CD4-positive, alpha-beta T cell treated with Interleukin-6 for 4 hours (primary cell): ENCODE data around the gene OTC.

Source experiments
- DNase-seq: peaks from one replicate; pipeline ENCODE4 v3.0.0-alpha.2; 2020; ENCODE audit warnings: mixed read lengths

The OTC gene

GRCh38 chrX:38352362-38352761 is at the start of gene OTC:
OTC (plus strand) TSS chrX:38352604; CDS start chrX:38352697, 93 bp downstream.
- no peak for DNase-seq

DNA sequence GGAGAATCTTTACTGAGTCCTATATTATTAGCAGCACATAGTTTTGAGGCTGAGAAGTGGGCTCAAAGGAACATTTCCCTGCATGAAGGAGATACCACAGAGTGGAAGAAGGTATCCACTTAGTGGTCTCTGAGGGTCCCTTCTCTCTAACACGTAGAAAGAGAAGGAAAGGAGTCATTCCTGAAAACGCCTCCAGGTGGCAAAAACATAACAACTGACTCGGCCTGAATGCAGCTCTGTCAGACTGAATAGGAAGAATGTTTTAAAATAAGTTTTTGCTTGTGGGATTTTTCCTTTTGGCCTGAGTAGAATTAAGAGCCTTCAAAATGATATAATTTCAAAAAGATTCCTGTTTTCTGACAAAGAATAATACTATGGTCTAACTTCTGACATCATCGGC is 48.4 kb upstream of the OTC start:
- DNase-seq, result no peak

- DNase-seq, result no peak
Measured at GRCh38 chrX:38305971-38306370, 46.4 kb upstream of the OTC start.

DNA sequence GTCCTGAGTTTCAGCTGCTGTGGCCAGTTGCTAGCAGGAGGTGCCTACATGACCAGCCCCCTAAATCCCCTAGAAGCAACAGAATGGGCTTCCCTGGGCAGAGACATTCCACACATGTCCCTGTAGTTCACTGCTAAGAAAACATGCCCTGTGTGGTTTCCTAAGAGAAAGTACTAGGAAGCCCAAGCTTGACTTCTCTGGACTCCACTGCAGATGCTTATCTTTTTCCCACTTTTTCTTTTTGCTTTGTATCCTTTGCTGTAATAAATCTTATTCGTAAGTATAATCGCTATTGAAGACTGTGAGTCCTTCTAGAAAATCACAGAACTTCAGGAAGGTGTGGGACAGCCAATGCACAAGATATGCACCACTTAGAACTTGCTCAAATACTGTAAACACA is 40.7 kb upstream of the OTC start:
- no peak for DNase-seq

- no peak for DNase-seq
Measured at GRCh38 chrX:38312436-38312835, 40.0 kb upstream of the OTC start.

DNA sequence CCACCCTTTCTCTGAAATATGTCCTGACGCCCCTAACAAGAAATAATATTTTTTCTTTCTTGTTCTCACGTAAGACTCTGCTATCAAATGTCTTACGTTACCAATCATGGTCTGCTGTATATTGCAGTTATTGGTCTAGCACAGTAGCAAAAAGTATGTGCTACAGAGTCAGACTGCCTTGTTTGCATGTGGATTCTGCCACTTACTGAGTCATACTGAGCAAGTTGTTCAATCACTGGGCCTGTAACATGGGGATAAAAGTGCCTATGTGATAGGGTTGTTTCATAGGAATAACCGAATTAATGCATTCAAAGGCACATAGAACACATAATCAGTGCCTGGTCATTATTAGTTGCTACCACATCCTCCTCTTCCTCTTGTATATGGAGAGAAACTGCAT is 39.2 kb upstream of the OTC start:
- no peak for DNase-seq

DNA sequence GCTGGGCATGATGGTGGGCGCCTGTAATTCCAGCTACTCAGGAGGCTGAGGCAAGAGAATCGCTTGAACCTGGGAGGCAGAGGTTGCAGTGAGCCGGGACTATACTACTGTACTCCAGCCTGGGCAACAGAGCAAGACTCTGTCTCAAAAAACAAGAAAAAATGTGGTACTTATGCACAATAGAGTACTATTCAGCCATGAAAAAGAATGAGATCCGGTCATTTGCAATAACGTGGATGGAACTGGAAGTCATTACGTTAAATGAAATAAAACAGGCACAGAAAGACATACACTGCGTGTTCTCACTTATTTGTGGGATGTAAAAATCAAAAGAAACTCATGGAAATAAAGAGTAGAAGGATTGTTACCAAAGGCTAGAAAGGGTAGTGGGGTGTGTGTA is 37.2 kb upstream of the OTC start:
- DNase-seq, result no peak

- DNase-seq, result no peak
Measured at GRCh38 chrX:38318196-38318595, 34.2 kb upstream of the OTC start.

- DNase-seq, result no peak
Measured at GRCh38 chrX:38318606-38319005, 33.8 kb upstream of the OTC start.

- DNase-seq, result no peak
Measured at GRCh38 chrX:38320819-38321218, 31.6 kb upstream of the OTC start.

- DNase-seq, result no peak
Measured at GRCh38 chrX:38326086-38326485, 26.3 kb upstream of the OTC start.

DNA sequence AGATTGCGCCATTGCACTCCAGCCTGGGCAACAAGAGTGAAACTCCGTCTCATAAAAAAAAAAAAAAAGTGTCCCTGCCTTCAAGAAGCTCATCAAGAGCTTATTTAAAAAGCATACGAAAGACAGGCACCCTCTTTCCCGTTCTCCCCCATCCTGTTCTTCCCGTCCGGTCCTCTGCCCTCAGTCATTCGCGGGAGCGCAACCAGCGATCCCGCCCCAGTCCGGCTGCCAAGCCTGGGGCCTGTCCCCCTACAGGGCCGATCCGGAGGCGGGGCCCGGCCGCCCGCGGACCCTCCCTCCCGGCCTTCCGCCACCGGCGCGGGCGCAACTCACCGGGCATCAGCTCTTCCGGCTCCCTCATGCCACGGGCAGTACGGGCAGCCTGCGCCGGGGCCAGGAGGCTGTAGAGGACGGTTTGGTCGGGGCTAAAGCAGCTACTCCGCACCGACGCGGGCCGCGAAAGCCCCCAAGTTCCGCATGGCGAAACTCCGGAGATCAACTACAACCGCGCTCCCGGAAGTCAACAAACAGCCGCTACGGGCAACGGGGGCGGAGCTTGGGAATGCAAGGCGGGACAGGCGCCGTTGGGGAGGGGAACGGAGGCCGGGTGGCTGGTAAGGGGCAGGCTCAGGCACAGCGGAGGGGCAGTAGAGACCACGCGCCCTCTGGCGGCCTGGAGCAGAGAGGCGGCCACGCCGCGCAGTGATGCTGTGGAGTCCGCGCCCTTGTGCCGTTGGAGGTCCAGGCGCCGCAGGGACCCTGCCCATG is 25.2 kb upstream of the OTC start, which contains the start of gene RPGR:
TSS of gene RPGR (minus strand) at position 503 of the 768 bp plus-strand sequence. CDS start at position 361, 142 bp downstream.
- peak; percentile 93 for DNase-seq

DNA sequence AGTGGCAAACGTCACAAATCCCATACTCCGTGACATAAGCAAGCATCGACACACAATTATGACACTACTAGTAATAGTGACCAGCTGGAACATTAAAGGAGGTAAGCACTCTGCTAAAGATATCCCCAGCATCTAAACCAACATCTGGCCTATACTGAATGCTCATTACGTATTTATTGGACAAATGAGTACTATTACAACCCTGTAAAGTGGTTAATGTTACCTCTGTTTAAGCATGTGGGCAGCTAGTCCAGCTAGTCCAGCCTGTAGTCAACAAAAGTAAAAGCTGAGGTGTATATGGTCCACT is 24.7 kb upstream of the OTC start:
- DNase-seq, result no peak

- DNase-seq, result no peak
Measured at GRCh38 chrX:38332505-38332904, 19.9 kb upstream of the OTC start.

DNA sequence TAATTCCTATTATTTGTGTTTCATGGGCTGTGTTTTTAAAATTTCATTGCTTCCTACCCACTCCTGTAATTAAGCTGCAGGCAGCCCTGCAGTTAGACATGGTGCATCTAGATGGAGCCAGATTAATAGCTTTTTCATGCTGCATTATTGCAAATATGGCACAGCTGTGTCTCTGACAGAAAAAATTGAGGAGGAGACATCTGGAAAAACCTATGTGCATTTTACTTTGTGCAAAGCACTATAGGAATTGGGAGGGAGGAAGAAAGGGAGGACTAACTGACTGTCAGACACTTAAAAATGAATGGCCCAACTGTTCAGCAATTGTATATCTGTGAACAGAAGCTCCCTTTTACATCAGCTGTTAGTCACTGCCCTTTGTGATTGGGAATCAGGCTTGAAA is 17.0 kb upstream of the OTC start:
- no peak for DNase-seq

DNA sequence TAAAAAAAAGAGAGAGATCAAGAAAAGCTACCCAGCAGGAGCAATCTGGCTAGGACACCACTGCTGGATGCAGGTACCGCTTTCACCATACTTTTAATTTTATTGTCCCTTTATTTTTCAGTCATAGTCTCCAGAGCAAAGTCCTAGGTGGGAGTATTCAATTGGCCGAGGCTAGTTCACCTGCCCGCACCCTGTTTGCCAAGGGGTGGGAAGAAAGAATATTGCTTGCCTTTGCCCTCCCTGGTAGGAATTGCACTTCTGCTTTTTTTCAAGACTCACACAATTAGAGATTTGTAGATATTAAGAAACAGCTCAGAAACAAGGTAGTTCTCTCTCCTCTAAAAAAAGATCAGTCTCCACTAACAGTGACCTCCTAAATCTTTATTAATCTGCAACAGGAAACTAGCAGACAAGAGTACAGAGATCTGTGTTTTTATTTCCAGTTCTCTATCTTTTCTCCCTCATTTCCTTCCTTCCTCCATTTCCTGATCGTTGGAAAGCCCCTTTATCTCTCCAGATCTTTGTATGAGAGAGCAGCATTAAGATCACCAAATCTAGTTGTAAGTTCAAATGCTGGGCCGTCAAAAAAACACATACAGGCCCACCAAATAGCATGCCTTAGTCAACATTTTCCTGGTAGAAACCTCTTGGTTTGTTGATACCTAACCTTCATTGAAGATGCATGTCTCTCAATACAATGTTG is 15.7 kb upstream of the OTC start:
- DNase-seq, result no peak

DNA sequence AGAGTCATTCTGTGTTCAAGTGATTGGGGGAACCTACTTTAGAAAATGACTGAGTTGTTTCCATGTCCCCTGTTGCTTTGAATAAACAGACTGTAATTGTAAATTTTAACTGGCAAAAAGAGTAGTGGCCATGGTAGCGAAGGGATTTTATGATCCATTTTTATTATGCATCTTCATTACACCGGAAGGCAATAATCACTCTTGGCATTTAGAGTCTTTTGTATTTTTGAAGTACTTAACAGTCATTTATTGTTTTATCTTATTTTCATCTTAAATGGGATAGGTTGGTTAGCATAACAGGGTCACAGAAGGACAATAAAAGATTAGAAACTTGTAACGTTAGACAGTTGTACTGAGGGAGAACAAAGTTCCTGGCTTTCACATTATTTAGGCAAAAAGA is 11.0 kb upstream of the OTC start:
- no peak for DNase-seq

- DNase-seq, result no peak
Measured at GRCh38 chrX:38342853-38343778, 9.3 kb upstream of the OTC start.

DNA sequence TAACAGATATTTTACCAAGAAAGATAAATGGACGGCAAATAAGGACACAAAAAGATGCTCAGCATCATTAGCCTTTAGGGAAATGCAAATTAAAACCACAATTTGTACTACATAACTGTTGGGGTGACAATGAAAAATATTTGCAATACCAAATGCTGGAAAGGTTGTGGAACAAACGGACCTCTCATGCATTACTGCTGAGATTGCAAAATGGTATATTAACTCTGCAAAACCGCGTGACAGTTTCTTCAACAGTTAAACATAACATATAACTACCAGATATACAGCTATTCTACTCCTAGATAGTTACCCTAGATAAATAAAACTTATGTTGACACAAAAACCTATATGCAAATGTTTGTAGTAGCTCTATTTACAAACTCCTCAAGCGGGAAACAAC is 6.3 kb upstream of the OTC start:
- no peak for DNase-seq

GRCh38 chrX:38347136-38347535 is 5.3 kb upstream of the OTC start:
- no peak for DNase-seq

DNA sequence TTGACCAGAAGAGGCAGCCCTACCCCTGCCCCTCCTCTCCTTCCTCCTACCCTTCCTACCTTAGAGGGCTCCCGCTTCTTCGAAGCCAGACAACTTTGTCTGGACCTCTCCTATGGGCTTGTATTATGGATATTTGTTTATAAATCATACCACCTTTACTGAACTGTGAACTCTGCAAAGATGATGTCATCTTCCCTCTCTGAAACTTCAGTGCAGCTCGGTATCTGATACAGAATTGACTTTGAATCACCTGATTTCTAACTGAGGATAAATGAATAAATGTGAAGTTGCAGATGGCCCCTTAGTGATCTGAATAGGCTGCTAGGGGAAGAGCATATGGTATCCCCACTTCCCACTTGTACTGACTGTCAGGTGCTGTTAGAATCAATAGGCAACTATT is 1.1 kb upstream of the OTC start:
- DNase-seq, result no peak

DNA sequence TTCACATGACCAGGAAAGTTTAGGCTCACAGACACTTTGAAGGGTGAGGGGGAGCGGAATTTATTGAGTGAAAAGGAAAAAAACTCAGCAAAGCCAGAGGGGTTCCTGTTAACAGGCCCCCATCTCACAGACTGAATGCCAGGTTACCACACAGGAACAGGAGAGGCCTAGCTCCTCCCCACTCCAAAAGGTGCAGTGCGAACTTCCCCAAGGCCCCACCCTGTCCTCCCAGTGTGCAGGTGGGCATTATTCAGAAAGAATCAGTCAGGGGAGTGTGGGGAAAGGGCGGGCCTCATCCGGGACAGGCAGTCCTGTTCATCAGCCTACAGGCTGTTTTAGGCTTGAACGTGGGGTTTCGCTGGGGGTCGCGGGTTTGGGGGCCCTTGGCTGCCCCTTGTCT is 4.0 kb downstream of the OTC start:
- no peak for DNase-seq
